Measurements from ENCODE around the gene GNG12.

GRCh38 chr1:67668660-67669059, 164.6 kb downstream of the GNG12 start:
- TF ChIP-seq CTCF (optimal IDR thresholded peaks at IDR 0.05 in 1 of 3, IDR thresholded peaks at IDR 0.05 in 1 of 3, conservative IDR thresholded peaks at IDR 0.05 in 1 of 3; ENCODE audit: extremely low read depth in 1 of 3, insufficient read depth in 2 of 3, low read length in 3 of 3), result no peak
- TF ChIP-seq EZH2 (IDR thresholded peaks at IDR 0.05; ENCODE audit: low read length), result no peak

Data from keratinocyte (primary cell).